ENCODE results near the gene CRTC1.

GRCh38 chr19:18769989-18770528, 86.6 kb downstream of the CRTC1 start:
- TF ChIP-seq CTCF (IDR thresholded peaks at IDR 0.05; ENCODE audit: low read depth, low read length, missing input control), result no peak
- no peak for TF ChIP-seq SP1 (IDR thresholded peaks at IDR 0.05)
- no peak for TF ChIP-seq RXRA (IDR thresholded peaks at IDR 0.05)

Measured in liver (tissue), 3 donors.